AG09309 (cell line): ENCODE results near the gene NRP1.

Source experiments
- DNase-seq: peaks from one replicate; pipeline ENCODE4 v3.0.0-alpha.2; 2010; ENCODE audit warnings: low read depth
- H3K4me3 ChIP-seq: 2 replicates; pipeline ENCODE4 v1.5.1; 2011; ENCODE audit warnings: mild to moderate bottlenecking, low read depth, low read length, moderate library complexity; ENCODE audit not compliant: control insufficient read depth
- TF ChIP-seq, protein P1 (sequence below): IDR thresholded peaks from 2 replicates; pipeline ENCODE4 v1.5.1; 2011; ENCODE audit warnings: mild to moderate bottlenecking, low read depth, low read length, inconsistent platforms; ENCODE audit not compliant: insufficient read depth, control insufficient read depth; ENCODE audit errors: missing control alignments

NRP1 gene

DNA sequence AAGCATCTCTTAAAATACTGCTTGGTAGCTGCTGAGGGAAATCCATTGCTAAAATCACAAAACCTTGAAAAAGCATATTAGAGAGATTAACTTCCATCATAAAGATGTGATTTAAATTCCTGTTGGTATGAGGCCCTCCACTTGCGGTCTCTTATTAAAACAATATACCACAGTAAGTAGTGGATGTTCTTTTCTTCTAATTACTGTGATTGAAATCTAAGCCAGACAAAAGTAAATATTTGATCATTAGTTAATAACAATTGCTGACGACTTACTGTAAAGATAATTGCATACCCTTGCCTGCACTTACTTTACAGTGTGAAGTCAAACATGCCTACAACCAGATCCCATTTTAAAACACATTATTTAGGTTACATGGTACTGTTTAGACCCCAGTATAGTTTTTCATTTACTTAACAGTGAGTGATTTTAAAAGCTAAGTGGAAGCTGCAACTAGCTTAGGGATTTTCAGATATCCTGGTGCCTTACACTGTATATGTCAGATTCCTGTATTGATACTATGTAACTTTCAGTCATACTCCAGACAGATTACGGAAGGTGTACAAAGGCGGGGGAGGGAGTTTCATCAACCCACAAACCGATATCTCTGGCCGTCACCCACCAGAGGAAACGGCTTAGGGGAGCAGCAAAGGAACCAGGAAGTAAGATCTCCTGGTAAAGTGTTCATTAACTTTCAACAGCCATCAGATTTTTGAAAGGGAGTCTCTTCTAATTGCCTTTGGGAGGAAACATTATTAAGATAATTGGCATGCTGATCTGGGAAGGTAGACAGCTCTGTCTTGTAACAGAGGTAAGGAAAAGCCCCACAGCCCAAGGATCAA lies 986 bp downstream of the NRP1 start:
- TF ChIP-seq, protein P1, sequence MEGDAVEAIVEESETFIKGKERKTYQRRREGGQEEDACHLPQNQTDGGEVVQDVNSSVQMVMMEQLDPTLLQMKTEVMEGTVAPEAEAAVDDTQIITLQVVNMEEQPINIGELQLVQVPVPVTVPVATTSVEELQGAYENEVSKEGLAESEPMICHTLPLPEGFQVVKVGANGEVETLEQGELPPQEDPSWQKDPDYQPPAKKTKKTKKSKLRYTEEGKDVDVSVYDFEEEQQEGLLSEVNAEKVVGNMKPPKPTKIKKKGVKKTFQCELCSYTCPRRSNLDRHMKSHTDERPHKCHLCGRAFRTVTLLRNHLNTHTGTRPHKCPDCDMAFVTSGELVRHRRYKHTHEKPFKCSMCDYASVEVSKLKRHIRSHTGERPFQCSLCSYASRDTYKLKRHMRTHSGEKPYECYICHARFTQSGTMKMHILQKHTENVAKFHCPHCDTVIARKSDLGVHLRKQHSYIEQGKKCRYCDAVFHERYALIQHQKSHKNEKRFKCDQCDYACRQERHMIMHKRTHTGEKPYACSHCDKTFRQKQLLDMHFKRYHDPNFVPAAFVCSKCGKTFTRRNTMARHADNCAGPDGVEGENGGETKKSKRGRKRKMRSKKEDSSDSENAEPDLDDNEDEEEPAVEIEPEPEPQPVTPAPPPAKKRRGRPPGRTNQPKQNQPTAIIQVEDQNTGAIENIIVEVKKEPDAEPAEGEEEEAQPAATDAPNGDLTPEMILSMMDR, result no peak
- no peak for DNase-seq
- H3K4me3 ChIP-seq, result peak overlapping the region; percentile 89

DNA sequence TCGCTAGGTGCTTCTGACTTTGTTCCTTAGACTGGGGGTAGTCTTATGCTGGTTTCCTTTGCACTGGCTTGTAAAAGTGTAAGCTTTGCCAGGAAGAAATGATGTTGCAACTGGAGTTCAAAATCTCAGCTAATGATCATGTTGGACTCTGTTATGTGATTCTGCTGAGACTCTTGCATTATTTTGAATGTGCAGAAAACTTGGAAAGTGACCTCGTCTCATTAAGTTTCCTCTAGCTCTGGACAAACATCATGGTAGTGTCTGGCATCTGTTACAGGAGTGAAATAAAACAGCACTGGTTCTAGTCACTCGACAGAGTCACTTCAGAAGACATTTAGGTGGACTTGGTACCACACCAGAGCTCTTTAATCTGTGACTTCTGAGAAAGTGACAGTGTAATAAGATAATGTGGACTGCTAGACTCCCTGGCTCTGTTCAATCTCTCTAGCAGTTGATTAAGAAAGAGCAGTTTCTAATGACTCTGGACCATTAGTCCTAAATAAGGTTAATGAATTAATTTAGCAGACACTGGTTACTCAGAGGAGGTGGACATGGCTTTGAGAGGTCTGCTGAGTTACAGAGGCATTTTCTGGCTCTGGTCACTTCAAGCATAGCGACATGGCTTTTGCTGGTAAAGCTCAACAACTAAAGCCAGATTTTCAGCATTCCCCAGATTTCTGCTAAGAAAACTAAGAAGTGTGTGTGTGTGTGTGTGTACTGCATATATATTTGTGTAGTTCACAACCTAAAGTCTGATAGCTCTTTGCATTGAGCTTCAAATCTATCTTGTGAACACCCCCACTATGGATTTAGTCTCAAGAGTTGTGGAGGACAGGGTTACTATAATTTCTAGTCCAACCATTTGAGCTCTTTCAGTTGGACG lies 2.0 kb downstream of the NRP1 start:
- peak overlapping the region; percentile 89 for H3K4me3 ChIP-seq
- TF ChIP-seq, protein P1, result no peak
- peak; percentile 34 for DNase-seq

DNA sequence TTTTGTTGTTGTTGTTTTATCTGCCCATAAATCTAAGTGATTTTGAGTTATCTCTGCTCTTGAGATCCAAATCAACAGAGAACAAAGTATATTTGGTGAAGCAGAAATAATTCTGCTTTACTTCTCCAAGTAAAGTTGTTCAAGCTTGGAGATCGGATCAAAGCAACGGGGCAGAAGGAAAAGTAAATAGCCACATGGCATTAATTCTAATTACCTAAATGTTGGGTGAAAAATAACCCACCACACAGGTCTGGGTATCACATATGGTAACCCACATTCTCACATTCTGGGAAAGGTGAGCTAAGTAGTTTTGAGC lies 3.1 kb downstream of the NRP1 start:
- peak overlapping the region; percentile 89 for H3K4me3 ChIP-seq
- TF ChIP-seq, protein P1, result no peak
- DNase-seq, result no peak

DNA sequence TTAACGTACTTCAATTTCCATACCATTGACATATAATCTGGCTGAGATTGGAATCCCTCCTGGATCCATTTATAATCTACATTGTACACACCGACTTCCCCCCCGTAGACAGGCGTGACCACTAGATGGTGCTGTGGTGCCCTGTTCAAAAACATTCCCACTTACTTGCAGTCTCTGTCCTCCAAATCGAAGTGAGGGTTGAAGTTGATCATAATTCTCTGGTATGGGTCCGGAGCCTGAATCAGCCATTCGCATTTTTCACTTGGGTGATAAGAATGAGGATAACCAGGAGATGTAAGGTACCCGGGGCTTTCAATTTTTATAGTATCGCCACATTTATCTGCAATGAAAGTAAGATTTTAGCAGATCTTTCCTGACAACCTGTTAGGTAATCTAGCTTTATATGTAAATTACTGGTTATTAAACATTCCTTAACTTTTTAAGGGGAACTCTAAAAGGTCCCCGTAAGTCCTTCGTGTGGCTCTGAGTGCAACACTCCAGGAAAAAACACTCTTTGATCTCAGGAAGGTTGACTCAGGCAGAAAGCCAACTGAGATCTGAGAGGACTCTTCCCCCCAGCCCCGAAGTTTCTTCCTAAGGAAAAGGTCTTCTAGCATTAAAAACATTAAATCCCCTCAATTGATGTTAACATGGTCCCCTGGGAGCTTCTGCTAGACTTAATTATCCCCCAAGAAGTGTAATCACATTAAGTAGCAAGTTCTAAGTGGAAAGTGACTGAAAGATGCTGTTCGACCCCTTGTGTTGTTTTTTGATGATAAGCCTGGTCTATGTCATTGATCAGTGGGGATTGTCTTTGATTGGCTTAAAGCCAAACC lies 3.7 kb downstream of the NRP1 start:
- peak overlapping the region; percentile 89 for H3K4me3 ChIP-seq
- TF ChIP-seq, protein P1, result peak; percentile 89
- DNase-seq, result peak; percentile 71

DNA sequence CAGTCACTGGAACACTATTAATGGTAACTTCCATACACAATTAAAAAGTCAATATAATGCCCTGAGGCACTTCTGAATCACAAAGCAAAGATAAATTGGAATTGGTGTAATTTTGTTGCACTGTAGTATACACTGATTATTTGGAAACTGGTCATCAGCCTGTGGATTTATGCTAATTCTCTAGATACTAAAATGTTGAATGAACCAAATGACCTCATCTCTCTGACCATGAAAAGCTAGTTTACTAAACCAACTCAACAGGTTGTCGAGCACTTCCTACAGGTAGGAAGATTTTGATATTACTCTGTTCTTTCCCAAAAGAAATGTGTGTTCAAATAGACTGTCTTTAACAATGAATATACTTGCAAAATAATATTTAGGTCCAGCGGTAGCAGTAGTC lies 5.3 kb downstream of the NRP1 start:
- TF ChIP-seq, protein P1, result no peak
- no peak for DNase-seq
- H3K4me3 ChIP-seq, result no peak overlapping the region

DNA sequence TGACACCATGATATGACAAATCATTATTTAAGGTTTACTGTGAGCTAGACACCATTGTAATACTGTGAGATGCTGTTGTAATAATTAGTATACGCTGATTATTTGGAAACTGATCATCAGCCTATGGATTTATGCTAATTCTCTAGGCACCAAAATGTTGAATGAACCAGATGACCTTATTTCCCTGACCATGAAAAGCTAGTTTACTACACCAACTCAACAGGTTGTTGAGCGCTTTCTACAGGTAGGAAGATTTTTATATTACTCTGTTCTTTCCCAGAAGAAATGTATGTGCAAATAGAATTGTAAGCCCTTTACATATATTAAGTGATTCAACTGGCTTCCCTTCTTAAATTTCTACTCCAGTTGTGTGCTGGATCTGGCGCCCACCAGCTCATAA lies 6.2 kb downstream of the NRP1 start:
- TF ChIP-seq, protein P1, result no peak
- DNase-seq, result no peak
- no peak overlapping the region for H3K4me3 ChIP-seq
